ENCODE measurements around the gene GATAD2A. TPM values are rescaled to one million over a fixed set of nuclear protein-coding genes. Genes with fewer than 3 reads are reported as not detected.

The GATAD2A gene, protein sequence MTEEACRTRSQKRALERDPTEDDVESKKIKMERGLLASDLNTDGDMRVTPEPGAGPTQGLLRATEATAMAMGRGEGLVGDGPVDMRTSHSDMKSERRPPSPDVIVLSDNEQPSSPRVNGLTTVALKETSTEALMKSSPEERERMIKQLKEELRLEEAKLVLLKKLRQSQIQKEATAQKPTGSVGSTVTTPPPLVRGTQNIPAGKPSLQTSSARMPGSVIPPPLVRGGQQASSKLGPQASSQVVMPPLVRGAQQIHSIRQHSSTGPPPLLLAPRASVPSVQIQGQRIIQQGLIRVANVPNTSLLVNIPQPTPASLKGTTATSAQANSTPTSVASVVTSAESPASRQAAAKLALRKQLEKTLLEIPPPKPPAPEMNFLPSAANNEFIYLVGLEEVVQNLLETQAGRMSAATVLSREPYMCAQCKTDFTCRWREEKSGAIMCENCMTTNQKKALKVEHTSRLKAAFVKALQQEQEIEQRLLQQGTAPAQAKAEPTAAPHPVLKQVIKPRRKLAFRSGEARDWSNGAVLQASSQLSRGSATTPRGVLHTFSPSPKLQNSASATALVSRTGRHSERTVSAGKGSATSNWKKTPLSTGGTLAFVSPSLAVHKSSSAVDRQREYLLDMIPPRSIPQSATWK
- total RNA-seq = 33.3 and 102 TPM in 2 replicates

DNA sequence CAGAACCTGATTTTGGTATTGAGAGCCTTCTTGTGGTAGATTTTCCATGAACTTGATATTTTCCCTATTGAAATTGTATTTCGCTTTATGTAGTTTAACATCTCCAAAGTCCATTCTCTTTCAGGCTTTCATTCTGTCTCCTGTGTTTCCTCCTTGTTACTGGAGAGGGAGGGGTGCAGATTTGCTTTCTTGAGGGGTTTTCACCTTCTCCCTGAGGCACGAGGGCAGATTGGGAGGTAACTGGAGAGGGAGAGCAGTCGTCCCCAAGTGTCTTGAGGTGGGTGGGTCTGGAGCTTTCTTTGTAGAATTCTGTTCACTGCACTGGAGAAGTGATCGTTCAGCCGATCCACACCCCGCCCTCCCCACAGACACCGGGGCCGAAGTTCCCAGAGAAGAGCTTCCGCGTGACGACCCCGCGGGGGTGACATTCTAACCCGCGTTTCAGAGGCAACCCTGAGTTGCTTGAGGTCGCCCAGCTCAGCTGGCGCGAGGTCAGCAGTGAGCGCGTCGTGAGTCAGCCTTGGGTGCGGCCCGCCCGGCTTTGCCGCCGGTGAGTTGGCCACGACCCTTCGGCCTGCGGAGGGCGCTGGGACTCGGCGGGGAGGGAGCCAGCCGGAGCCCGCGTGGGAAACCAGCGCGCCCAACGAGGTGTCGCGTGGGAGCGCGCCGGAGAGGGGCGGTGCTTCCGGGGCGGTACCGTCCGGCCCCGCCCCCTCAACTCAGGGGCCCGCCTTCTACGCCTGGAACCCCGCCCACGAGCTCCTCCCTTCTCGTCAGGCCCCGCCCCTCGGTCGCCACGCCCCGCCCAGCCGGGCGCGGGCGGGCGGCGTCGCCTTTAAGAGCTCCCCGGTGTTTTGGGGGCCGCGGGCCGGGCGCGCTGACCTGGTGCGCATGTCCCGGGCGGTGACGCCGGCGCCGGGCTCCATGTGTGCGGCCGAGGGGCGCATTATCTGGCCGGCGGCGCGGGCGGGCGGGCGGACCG is at the start of gene GATAD2A:
Gene GATAD2A (plus strand): TSS at position 797 of the 982 bp plus-strand sequence. CDS start 59,671 bp downstream, outside the sequence.

DNA sequence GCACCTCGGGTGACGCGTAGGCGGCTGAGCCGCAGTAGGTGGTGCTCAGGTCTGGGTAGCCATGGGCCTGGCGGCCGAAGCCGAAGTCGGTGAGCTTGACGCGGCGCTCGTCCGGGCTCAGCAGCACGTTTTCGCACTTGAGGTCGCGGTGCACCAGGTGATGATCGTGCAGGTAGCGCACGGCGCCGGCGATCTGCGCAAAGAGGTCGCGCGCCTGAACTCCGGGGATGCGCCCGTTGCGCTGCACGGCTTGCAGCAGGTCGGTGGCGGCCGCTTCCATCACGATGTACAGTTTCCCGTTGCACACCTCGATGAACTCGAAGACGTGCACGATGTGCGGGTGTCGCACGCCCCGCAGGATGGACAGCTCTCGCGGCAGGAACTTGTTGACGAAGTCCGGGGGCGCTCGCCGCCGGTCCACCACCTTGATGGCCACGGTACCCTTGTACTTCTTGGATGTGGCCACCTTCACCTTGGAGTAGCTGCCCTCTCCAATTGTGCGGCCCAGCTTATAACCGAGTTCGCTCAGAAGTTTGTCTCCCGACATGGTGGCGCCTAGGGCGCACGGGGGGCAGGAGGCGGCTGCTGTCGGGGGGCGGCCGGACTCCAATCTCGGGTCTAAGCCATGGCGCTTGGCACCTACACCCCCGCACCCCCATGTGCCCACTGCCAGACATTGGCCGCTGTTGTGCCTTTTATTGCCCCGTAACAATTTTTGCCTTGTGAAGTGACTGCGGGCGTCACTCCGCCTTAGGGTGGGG is 109.6 kb downstream of the GATAD2A start, which contains the start of gene TSSK6:
Gene TSSK6 (minus strand): TSS at position 668 of the 761 bp plus-strand sequence. CDS start 121 bp downstream, at position 547.

DNA sequence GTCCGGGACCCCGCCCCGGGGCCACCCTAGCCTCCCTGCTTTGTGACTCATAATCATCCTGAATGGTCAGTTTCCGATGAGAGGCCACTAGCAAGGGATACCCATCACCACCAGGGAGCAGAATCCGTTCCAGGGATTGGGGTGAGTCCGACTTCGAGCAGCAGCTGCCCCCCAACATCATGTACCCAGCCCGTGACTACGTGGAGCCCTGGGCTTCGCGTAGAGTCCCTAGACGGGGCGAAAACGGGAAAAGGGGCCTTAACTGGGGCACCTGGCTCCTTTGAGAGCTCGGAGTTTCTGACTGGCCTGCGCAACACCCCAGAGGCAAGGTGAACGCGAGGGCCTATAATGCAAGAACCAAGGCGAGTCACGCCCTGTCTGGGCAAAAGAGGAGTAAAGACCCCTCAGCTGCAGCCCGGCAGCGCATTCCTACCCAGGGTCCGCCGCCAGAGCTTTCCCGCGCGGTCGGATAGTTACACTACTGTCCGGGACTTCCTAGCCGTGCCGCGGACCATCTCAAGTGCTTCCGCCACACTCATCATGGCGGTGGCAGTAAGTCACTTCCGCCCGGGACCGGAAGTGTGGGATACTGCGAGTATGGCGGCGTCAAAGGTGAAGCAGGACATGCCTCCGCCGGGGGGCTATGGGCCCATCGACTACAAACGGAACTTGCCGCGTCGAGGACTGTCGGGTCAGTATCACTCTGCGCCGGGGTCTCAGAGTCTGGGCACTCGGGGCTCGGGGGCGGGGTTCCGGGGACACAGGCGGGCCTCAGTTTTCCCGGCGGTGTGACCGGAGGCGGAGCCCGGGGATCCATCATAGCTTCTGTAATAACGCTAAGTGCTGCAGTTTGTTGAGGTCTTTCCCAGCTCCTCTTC is 110.4 kb downstream of the GATAD2A start, which contains the start of gene NDUFA13:
Gene NDUFA13 (plus strand): TSS at position 584 of the 878 bp plus-strand sequence. CDS start 14 bp downstream, at position 598.

DNA sequence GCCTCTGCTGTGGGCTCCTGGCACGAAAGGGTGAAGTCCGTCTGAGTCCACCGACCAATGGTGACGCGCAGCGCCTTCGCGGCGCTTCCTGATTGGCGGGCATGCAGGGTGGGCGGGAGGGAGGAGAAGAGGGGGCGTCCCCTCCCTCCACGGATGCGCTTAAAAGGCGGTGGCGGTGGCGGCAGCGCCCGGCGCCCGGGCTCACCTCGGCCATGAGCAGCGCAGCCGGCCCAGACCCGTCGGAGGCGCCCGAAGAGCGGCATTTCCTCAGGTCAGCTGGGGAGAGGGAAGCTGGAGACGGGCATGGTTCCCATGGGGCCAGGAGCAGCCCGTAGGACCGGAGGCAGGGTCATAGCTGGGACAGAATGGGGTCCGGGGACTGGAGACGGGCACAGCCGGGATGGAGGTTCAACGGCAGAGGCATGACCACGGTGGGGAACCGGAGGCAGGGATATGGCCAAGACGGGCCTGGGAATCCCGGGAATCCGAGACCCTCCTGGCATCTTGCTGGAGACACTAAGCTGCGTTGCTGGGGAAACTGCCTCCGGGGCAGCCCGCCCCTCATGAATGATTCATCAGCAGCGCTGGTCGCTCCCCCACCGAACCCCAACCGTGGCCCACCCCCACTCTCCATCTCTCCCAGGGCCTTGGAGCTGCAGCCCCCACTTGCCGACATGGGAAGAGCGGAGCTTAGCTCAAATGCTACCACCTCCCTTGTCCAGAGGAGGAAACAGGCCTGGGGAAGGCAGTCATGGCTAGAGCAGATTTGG is 123.4 kb downstream of the GATAD2A start, which contains the start of gene YJEFN3:
Gene YJEFN3 (plus strand): TSS at position 191 of the 770 bp plus-strand sequence. CDS start 22 bp downstream, at position 213.

DNA sequence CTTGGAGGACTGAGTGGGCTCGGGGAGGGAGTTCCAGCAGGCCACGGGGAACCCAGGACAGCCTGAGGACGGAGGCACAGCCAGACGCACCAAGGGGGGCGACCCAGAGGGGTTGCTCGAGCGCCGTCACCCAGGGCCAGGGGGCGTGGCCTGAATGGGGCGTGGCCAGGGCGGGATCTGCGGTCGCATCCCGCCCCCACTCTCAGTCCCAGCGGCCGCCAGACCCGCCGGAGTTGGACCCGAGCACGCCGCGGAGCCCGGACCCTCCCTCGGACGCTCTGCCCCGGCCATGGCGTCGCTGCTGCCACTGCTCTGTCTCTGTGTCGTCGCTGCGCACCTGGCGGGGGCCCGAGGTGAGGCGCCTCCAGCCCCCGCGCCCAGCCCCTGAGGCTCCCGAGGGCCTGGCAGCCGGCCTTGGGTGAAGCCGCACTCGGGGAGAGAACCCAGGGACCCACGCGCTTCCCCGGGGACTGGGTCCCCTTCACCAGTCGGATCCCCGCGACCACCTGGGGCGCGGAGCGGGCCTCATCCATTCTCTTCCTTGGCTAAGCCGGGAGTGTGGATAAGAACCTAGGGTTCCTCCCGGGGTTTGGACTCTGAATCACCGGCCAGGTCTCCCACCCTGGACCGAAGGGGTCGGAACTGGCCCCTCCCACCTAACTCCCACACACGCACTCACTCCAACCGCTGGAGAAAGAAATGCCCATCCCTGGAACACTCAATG is 132.7 kb downstream of the GATAD2A start, which contains the start of gene CILP2:
Gene CILP2 (plus strand): TSS at position 205 of the 724 bp plus-strand sequence. CDS start 85 bp downstream, at position 290.

Other genes starting within 250 kb of the GATAD2A start
- not detected in 2 replicates for gene MEF2B, start 235.4 kb upstream of the GATAD2A start, total RNA-seq
- 13.1 and 16.9 TPM in 2 replicates for gene BORCS8, start 213.5 kb upstream of the GATAD2A start, total RNA-seq
- gene RFXANK, start 213.4 kb upstream of the GATAD2A start, total RNA-seq = 40.3 and 51.1 TPM in 2 replicates
- 4.5 and 7.8 TPM in 2 replicates for gene NR2C2AP, start 202.3 kb upstream of the GATAD2A start, total RNA-seq
- not detected in 2 replicates for gene NCAN, start 193.7 kb upstream of the GATAD2A start, total RNA-seq
- gene TM6SF2, start 132.4 kb upstream of the GATAD2A start, total RNA-seq = 1.9 and 3.3 TPM in 2 replicates
- 15.4 and 18.6 TPM in 2 replicates for gene SUGP1, start 85.2 kb upstream of the GATAD2A start, total RNA-seq
- gene MAU2, start 84.8 kb upstream of the GATAD2A start, total RNA-seq = 28.8 and 38.9 TPM in 2 replicates
- 1.2 and 2.1 TPM in 2 replicates for gene TSSK6, start 109.9 kb downstream of the GATAD2A start, total RNA-seq
- 87.4 and 119 TPM in 2 replicates for gene NDUFA13, start 110.5 kb downstream of the GATAD2A start, total RNA-seq
- gene YJEFN3, start 123.2 kb downstream of the GATAD2A start, total RNA-seq = 0.65 and 0.89 TPM in 2 replicates
- 0.30 and 0.69 TPM in 2 replicates for gene CILP2, start 132.6 kb downstream of the GATAD2A start, total RNA-seq
- gene PBX4, start 213.0 kb downstream of the GATAD2A start, total RNA-seq = 0.55 and 1.2 TPM in 2 replicates
- 0.89 and 1.6 TPM in 2 replicates for gene LPAR2, start 222.5 kb downstream of the GATAD2A start, total RNA-seq
- 5.9 and 10.3 TPM in 2 replicates for gene GMIP, start 238.0 kb downstream of the GATAD2A start, total RNA-seq